HCT116 (cell line): Measurements from ENCODE around the gene EPHA6.

Experiments
- EZH2 ChIP-seq: fragments of 200-600 bp; sonication (generic); IDR thresholded peaks from 2 replicates; pipeline ENCODE4 v1.6.1; 2017; ENCODE audit warnings: antibody characterized with exemption, mixed run types
- EZH2phosphoT487 ChIP-seq: fragments of 200-600 bp; IDR thresholded peaks from 2 replicates; pipeline ENCODE4 v1.6.1; 2018; ENCODE audit warnings: antibody characterized with exemption, borderline replicate concordance
- POLR2A ChIP-seq: IDR thresholded peaks from 2 replicates; pipeline ENCODE4 v1.7.0; 2011; ENCODE audit warnings: borderline replicate concordance; ENCODE audit not compliant: insufficient read depth, insufficient read length; ENCODE audit errors: extremely low read depth
- POLR2AphosphoS5 ChIP-seq: IDR thresholded peaks from 2 replicates; pipeline ENCODE4 v1.6.1; 2011; ENCODE audit warnings: mild to moderate bottlenecking, low read depth, low read length, moderate library complexity
- SIN3A ChIP-seq: IDR thresholded peaks from 2 replicates; pipeline ENCODE4 v1.6.1; 2012; ENCODE audit warnings: low read depth
- SP1 ChIP-seq: IDR thresholded peaks from 2 replicates; pipeline ENCODE4 v1.6.1; 2012; ENCODE audit warnings: low read depth
- YY1 ChIP-seq: IDR thresholded peaks from 2 replicates; pipeline ENCODE4 v1.6.1; 2011; ENCODE audit warnings: low read length, low read depth, moderate library complexity, mild to moderate bottlenecking; ENCODE audit not compliant: insufficient replicate concordance; ENCODE audit errors: extremely low read depth
- ZNF274 ChIP-seq: fragments of 200-500 bp; sonication (Bioruptor generic); IDR thresholded peaks from 2 replicates; pipeline ENCODE4 v1.6.1; 2014; ENCODE audit warnings: mild to moderate bottlenecking, low read depth, low read length, inconsistent platforms
- TF ChIP-seq, protein P1 (sequence below), 3 experiments: fragments of 200-600 bp in 1 of 3; sonication (generic) in 1 of 3; IDR thresholded peaks in 2 of 3; conservative IDR thresholded peaks in 1 of 3; 2 replicates each; pipeline ENCODE4 v1.5.1; 2012 to 2017; ENCODE audit warnings: low read depth in 2 of 3, low read length in 2 of 3, antibody characterized with exemption in 1 of 3, borderline replicate concordance in 1 of 3, control low read depth in 1 of 3, mild to moderate bottlenecking in 1 of 3, mixed read lengths in 1 of 3, mixed run types in 1 of 3, moderate library complexity in 1 of 3; ENCODE audit not compliant: insufficient read depth in 1 of 3
- TF ChIP-seq, protein P2 (sequence below): IDR thresholded peaks from 2 replicates; pipeline ENCODE4 v1.6.1; 2012

DNA sequence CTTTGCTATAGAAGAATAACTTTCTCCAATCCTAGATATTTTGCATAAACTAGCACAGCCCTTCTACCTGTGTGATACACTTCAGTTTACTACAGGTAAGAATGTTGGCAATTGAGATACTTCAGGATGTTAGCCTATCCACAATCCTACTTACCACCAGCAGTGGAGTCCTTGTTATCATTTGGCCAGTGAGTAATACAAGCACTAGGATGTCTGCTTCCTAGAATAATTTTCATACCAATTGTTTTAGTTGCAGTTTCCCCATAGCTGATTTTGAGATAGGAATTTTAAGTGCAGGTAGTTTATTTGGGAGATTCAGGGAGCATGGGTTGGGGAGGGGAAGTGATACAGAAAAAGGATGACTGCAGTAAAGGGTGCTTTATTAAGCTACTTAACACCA, 147.2 kb downstream of the EPHA6 start:
- TF ChIP-seq, protein P1, sequence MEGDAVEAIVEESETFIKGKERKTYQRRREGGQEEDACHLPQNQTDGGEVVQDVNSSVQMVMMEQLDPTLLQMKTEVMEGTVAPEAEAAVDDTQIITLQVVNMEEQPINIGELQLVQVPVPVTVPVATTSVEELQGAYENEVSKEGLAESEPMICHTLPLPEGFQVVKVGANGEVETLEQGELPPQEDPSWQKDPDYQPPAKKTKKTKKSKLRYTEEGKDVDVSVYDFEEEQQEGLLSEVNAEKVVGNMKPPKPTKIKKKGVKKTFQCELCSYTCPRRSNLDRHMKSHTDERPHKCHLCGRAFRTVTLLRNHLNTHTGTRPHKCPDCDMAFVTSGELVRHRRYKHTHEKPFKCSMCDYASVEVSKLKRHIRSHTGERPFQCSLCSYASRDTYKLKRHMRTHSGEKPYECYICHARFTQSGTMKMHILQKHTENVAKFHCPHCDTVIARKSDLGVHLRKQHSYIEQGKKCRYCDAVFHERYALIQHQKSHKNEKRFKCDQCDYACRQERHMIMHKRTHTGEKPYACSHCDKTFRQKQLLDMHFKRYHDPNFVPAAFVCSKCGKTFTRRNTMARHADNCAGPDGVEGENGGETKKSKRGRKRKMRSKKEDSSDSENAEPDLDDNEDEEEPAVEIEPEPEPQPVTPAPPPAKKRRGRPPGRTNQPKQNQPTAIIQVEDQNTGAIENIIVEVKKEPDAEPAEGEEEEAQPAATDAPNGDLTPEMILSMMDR (IDR thresholded peaks at IDR 0.05 in 2 of 3, conservative IDR thresholded peaks at IDR 0.05 in 1 of 3; ENCODE audit: borderline replicate concordance in 1 of 3, insufficient read depth in 1 of 3, low read depth in 2 of 3, low read length in 2 of 3) = no peak
- TF ChIP-seq POLR2AphosphoS5 = no peak
- no peak for TF ChIP-seq SIN3A
- TF ChIP-seq YY1 = no peak
- TF ChIP-seq EZH2 = no peak
- TF ChIP-seq, protein P2, sequence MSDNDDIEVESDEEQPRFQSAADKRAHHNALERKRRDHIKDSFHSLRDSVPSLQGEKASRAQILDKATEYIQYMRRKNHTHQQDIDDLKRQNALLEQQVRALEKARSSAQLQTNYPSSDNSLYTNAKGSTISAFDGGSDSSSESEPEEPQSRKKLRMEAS = no peak
- TF ChIP-seq EZH2phosphoT487 = no peak
- no peak for TF ChIP-seq POLR2A
- TF ChIP-seq ZNF274 = no peak
- no peak for TF ChIP-seq SP1
